Uterus (tissue), 4 donors: ENCODE measurements around the gene IVD. TPM values are rescaled to one million over a fixed set of nuclear protein-coding genes. Genes with fewer than 3 reads are reported as not detected.

Experiments
- DNase-seq, 2 donors: peaks; one replicate each; pipeline ENCODE4 v3.0.0-alpha.2; 2019 to 2020
- H3K27ac ChIP-seq, 2 donors: fragments of 200-600 bp; sonication (generic); 1 replicate in 1 of 2; 2 replicates in 1 of 2; pipeline ENCODE4 v1.5.1; 2016 to 2018
- H3K27me3 ChIP-seq, 2 donors: fragments of 200-600 bp; sonication (generic); one replicate each; pipeline ENCODE4 v1.5.1; 2018 to 2019; ENCODE audit warnings: control low read depth in 1 of 2
- H3K36me3 ChIP-seq, 2 donors: fragments of 200-600 bp; sonication (generic); one replicate each; pipeline ENCODE4 v1.5.1; 2019; ENCODE audit warnings: control low read depth in 1 of 2
- H3K4me1 ChIP-seq, 2 donors: fragments of 200-600 bp; sonication (generic); one replicate each; pipeline ENCODE4 v1.5.1; 2018 to 2019; ENCODE audit warnings: control low read depth in 1 of 2
- H3K4me3 ChIP-seq, 2 donors: fragments of 200-600 bp; sonication (generic); 1 replicate in 1 of 2; 2 replicates in 1 of 2; pipeline ENCODE4 v1.5.1; 2018 to 2019; ENCODE audit warnings: mild to moderate bottlenecking in 1 of 2
- H3K9me3 ChIP-seq, 2 donors: fragments of 200-600 bp; sonication (generic); one replicate each; pipeline ENCODE4 v1.5.1; 2019; ENCODE audit warnings: control low read depth in 1 of 2
- POLR2A ChIP-seq, 2 donors: fragments of 450-650 bp; IDR thresholded peaks; one replicate each; pipeline ENCODE4 v1.6.1; 2016; ENCODE audit warnings: antibody characterized with exemption in 2 of 2, mild to moderate bottlenecking in 1 of 2, moderate library complexity in 1 of 2
- intact Hi-C: fragments of 100-400 bp; cut with DNase I; formaldehyde crosslinking; loops from one replicate; pipeline ENCODE4 v1.15.1; 2023; ENCODE audit warnings: low total_unique reads
- total RNA-seq, 4 donors: library from RNA; depleted of rRNA in 3 of 4; stranded (reverse); fragments of >200 nt in 3 of 4; gene quantifications; one replicate each; pipeline versions ENCODE4 v1.1.0 to v1.2.4, GENCODE V29; 2014 to 2023
- TF ChIP-seq, protein P1 (sequence below), 4 experiments: fragments of 200-600 bp in 2 of 4; fragments of 450-650 bp in 2 of 4; sonication (generic) in 2 of 4; IDR thresholded peaks; one replicate each; pipeline ENCODE4 v1.5.1; 2016 to 2019; ENCODE audit warnings: antibody characterized with exemption in 4 of 4, mild to moderate bottlenecking in 2 of 4, moderate library complexity in 1 of 4
- donor health status: DM: yes; HTN: yes; CAD: no.

IVD gene
- total RNA-seq, 4 donors from 2014 or later, result 66.5 to 203 (median 83.7) TPM

DNA sequence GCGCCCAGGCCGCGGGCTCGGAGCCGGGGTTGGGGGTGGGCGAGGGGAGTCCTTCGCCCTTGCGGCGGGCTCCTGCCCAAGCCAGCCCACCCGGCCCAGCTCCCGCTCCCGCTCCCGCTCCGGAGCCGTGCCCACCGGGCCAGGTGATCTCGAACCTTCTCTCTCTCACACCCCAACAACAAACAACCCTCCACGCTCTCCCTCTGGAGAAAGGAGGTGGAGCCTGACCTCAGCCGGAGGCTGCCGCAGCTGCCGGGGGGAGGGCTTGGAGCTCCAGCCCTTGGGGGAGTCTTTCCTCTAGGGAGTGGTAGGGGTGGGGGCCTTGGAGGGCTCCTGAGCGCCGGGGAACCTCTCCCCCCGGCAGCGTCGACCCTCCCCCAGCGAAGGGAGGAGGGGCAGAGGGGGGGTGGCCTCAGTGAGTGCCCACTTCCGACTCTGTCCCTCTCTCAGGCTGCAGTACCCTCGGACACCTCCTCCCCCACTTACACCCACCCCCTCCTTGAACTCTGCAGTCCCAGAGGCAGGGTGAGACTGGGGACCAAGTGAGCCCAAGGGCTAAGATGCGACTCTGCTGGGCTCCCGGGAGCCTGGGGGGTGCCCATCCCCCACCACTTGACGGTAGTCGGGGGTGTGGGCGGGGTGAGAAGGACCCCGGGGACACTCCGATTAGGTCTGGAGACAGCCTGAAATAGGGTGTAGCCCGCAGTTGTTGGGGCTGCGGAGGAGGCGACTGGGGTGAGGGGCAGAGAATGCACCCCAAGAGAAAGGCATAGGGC lies 30.7 kb downstream of the IVD start:
- H3K27me3 ChIP-seq, result no peaks in the 10 kb centered on the region
- peak overlapping the region; percentile 30 to 37 for H3K4me3 ChIP-seq
- peak overlapping the region in 1 of 2 donors; percentile 12 for H3K27ac ChIP-seq
- peak; percentile 35 to 36 for DNase-seq
- TF ChIP-seq, protein P1, sequence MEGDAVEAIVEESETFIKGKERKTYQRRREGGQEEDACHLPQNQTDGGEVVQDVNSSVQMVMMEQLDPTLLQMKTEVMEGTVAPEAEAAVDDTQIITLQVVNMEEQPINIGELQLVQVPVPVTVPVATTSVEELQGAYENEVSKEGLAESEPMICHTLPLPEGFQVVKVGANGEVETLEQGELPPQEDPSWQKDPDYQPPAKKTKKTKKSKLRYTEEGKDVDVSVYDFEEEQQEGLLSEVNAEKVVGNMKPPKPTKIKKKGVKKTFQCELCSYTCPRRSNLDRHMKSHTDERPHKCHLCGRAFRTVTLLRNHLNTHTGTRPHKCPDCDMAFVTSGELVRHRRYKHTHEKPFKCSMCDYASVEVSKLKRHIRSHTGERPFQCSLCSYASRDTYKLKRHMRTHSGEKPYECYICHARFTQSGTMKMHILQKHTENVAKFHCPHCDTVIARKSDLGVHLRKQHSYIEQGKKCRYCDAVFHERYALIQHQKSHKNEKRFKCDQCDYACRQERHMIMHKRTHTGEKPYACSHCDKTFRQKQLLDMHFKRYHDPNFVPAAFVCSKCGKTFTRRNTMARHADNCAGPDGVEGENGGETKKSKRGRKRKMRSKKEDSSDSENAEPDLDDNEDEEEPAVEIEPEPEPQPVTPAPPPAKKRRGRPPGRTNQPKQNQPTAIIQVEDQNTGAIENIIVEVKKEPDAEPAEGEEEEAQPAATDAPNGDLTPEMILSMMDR (IDR thresholded peaks at IDR 0.05), result no peak
- TF ChIP-seq POLR2A (IDR thresholded peaks at IDR 0.05), result no peak
- no peaks in the 10 kb centered on the region for H3K9me3 ChIP-seq
- no peaks in the 10 kb centered on the region for H3K36me3 ChIP-seq
- intact Hi-C loops, result no loop called here
- peaks cover 0 to 11% of the 10 kb centered on the region in 2 donors for H3K4me1 ChIP-seq

DNA sequence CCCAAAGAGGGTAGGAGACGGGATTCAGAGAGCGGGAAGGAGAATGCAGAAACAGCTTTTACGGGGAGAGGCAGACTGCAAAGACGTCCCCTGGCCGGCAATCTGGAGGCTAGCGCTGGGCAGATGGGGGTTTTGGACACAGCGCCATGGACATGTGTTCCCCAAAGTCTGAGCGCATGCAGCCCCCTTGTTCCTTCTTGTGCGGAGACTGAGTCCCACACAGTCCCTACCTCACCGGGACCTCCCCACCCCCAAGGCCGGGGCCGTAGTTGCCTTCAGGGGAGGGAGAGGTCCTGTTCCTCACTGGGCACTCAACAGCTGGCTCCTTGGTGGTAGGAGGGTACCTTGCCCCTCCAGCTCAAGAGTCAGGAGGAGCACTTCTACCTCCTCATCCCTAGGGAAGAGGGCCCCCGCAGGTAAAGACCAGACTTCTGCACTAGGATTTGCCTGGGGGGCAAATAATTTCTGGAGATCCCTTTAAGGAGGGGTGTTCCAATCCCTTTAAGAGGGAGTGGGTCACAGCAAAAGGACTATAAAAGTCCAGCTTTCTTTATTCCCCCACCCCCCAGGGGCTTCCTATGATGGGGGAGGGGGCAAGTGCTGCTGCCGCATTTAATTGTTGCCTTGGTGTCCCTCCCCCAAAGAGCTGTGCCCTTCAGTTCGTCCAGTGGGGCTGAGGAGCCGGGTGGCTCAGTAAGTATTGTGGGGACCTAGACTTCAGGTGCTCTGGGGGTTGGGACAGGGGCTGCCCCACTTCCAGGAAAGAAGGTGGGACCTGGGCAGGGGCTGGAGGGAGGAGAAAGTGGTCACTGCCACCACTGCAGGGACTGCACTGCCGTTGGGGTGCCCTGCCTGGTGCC lies 31.5 kb downstream of the IVD start:
- intact Hi-C loops, result no loop called here
- Histone ChIP-seq H3K27me3 (no peaks in the 10 kb centered on the region), H3K27ac (no peak overlapping the region), H3K9me3 (no peaks in the 10 kb centered on the region), H3K4me3 (peak overlapping the region; percentile 30 to 37), H3K36me3 (no peaks in the 10 kb centered on the region), H3K4me1 (peaks cover 0 to 11% of the 10 kb centered on the region in 2 donors)
- no peak for DNase-seq
- no peak for TF ChIP-seq POLR2A (IDR thresholded peaks at IDR 0.05)
- TF ChIP-seq, protein P1 (IDR thresholded peaks at IDR 0.05), result no peak

DNA sequence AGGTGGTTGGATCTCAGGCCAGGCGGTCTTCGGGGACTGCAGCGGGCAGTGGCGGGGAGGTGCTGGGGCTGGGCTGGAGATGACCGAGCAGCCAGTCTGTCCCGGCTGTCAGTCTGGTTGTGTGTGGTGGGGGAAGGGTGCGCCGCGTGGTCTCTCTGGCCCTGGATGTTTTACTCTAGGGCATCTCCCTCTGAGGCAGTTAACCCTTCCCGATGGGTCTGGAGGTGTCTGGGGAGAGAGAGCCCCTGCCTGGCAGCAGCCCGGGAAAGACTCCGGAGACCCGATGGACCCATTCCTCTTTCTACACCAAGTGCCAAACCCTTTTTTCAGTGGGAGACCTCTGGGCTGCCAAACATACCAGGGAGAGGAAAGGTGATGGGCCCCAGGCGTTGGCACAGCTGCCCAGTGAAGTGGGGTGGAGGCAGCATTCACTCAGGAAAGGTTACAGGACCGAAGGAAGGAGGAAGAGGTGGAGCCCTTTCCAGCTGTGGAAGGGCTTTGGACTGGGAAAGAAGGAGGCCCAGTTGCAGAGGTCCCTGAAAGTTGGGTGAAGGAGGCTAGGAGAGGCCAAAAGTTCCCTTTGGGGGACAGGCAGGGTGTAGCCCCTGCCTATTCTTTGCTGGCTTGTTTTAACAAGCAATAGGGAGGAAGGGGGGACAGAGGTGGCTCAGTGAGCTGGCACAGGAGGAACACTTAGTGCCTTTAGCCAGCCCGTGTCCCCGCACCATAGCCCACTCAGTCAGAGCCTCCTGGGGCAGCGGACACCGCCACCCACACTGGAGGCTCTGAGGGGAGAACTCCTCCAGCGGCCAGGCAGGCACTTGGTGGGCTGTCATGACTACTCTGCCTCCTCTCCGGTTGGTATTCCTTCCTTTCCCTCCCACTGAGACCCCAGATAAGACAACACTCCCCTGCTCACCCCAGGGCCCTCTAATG lies 32.4 kb downstream of the IVD start:
- H3K27me3 ChIP-seq, result no peaks in the 10 kb centered on the region
- H3K36me3 ChIP-seq, result no peaks in the 10 kb centered on the region
- H3K4me1 ChIP-seq, result peaks cover 0 to 11% of the 10 kb centered on the region in 2 donors
- H3K4me3 ChIP-seq, result no peak overlapping the region
- DNase-seq, result no peak
- intact Hi-C loops, result no loop called here
- TF ChIP-seq POLR2A (IDR thresholded peaks at IDR 0.05), result no peak
- TF ChIP-seq, protein P1 (IDR thresholded peaks at IDR 0.05), result no peak
- H3K9me3 ChIP-seq, result no peaks in the 10 kb centered on the region
- H3K27ac ChIP-seq, result no peak overlapping the region

DNA sequence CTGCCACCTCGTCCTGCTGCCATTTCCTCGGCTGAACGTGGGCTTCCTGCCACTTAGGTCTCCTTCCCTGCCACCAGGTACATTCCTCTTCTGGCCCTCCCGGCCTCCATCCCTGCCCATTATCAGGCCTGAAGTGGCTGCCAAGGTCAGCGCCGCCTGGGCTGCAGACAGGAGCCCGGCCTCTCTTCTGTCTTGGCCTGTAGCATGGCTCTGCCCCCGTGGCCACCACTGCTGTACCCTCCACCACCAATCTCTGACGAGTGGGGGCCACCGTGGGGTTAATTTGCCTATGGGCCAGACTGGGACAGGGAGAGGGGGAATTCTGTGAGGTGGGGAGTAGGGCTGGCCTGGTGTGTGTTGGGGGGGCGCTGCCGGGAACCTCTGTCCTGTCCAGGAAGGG lies 33.1 kb downstream of the IVD start:
- intact Hi-C loops, result no loop called here
- TF ChIP-seq POLR2A (IDR thresholded peaks at IDR 0.05), result no peak
- Histone ChIP-seq H3K4me3 (no peak overlapping the region), H3K27me3 (no peaks in the 10 kb centered on the region), H3K27ac (no peak overlapping the region), H3K9me3 (no peaks in the 10 kb centered on the region), H3K36me3 (no peaks in the 10 kb centered on the region), H3K4me1 (peaks cover 0 to 11% of the 10 kb centered on the region in 2 donors)
- no peak for DNase-seq

DNA sequence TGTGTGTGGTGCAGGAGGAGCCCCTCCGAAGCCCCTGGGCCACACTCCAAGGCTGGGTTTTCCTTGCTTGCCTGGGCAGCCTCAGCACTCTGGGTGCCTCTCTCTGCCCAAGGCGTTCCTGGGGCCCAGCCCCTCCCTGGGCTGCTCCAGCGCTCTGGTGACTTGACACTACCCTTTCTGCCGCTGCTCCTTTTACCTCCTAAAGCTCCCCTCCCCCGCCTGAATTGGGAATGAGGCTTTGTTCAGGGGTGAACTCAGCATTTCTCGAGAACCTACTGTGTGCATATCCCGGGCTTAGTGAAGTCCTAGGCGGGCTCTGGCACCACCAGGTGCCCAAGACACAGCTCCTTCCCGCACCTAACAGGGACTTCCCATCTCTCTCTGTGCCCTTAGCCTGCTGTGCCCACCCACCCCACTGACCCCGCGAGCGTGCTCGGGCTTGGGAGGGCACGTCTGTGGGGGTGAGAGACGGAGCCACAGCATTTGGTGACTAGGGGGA lies 33.9 kb downstream of the IVD start:
- intact Hi-C loops, result no loop called here
- peak overlapping the region in 1 of 2 donors; percentile 55 for H3K27ac ChIP-seq

More for the DNA sequence above, 33.9 kb downstream of the IVD start:
- no peaks in the 10 kb centered on the region for H3K36me3 ChIP-seq
- no peak for TF ChIP-seq POLR2A (IDR thresholded peaks at IDR 0.05)
- TF ChIP-seq, protein P1 (IDR thresholded peaks at IDR 0.05), result no peak
- H3K9me3 ChIP-seq, result no peaks in the 10 kb centered on the region
- peaks cover 0 to 11% of the 10 kb centered on the region in 2 donors for H3K4me1 ChIP-seq
- H3K4me3 ChIP-seq, result peak overlapping the region; percentile 56 to 99
- no peaks in the 10 kb centered on the region for H3K27me3 ChIP-seq
- no peak for DNase-seq
